OCI-LY7 (cell line): Measurements from ENCODE around the gene TEX9. TPM values are rescaled to one million over a fixed set of nuclear protein-coding genes. Genes with fewer than 3 reads are reported as not detected.

ENCODE experiments used
- BruUV-seq: library from RNA; stranded (reverse); fragments of 400-500 nt; replicated peaks from 2 replicates; lab custom pipeline; 2021; lab: Mats Ljungman, UMichigan
- CTCF ChIA-PET: fragments of 300-600 bp; sonication (Branson Sonifier 250); formaldehyde crosslinking; loops from one replicate; lab custom pipeline; 2022; ENCODE audit warnings: antibody characterized with exemption; ENCODE audit not compliant: unreplicated experiment; lab: Charles Lee
- POLR2A ChIA-PET: fragments of 300-600 bp; sonication (Branson Sonifier 250); formaldehyde crosslinking; loops from one replicate; lab custom pipeline; 2022; ENCODE audit warnings: antibody characterized with exemption; lab: Charles Lee
- DNase-seq: peaks from one replicate; pipeline ENCODE4 v3.0.0-alpha.2; 2015; ENCODE audit warnings: low spot score
- H2AFZ ChIP-seq: fragments of 200-600 bp; sonication (generic), shearing (Covaris generic); 2 replicates; pipeline ENCODE4 v1.6.1; 2014; ENCODE audit warnings: mild to moderate bottlenecking, antibody characterized with exemption, low read length, moderate library complexity
- H3K27ac ChIP-seq: fragments of 200-600 bp; sonication (generic); 2 replicates; pipeline ENCODE4 v1.5.1; 2014; ENCODE audit warnings: mixed run types, low read depth, mild to moderate bottlenecking, moderate library complexity, low read length, inconsistent platforms; ENCODE audit not compliant: poor library complexity, severe bottlenecking
- H3K36me3 ChIP-seq: fragments of 200-600 bp; sonication (generic); 2 replicates; pipeline ENCODE4 v1.6.1; 2014; ENCODE audit warnings: mild to moderate bottlenecking, antibody characterized with exemption, low read length, moderate library complexity, mixed read lengths; ENCODE audit not compliant: insufficient read depth
- H3K4me1 ChIP-seq: fragments of 200-600 bp; sonication (generic); 2 replicates; pipeline ENCODE4 v1.5.1; 2014; ENCODE audit warnings: mild to moderate bottlenecking, low read length; ENCODE audit not compliant: insufficient read depth, poor library complexity, severe bottlenecking
- H3K4me2 ChIP-seq: fragments of 200-600 bp; sonication (generic); 2 replicates; pipeline ENCODE4 v1.6.1; 2014; ENCODE audit warnings: mild to moderate bottlenecking, low read length
- H3K4me3 ChIP-seq: fragments of 200-600 bp; sonication (generic); 2 replicates; pipeline ENCODE4 v1.5.1; 2014; ENCODE audit warnings: mild to moderate bottlenecking, low read depth, low read length; ENCODE audit not compliant: poor library complexity, severe bottlenecking
- H3K79me2 ChIP-seq: fragments of 200-600 bp; sonication (generic); 2 replicates; pipeline ENCODE4 v1.6.1; 2016; ENCODE audit warnings: low read depth, mild to moderate bottlenecking, low read length, moderate library complexity, mixed read lengths; ENCODE audit not compliant: insufficient read depth
- H3K9me2 ChIP-seq: fragments of 200-600 bp; sonication (generic); 2 replicates; pipeline ENCODE4 v1.6.1; 2016; ENCODE audit warnings: mild to moderate bottlenecking, low read length, mixed read lengths; ENCODE audit not compliant: insufficient read depth
- H3K9me3 ChIP-seq: fragments of 200-600 bp; sonication (generic); 2 replicates; pipeline ENCODE4 v1.6.1; 2014; ENCODE audit warnings: mild to moderate bottlenecking, mixed run types, low read length, mixed read lengths
- H4K20me1 ChIP-seq: fragments of 200-600 bp; sonication (generic); 2 replicates; pipeline ENCODE4 v1.6.1; 2014; ENCODE audit warnings: mild to moderate bottlenecking, antibody characterized with exemption, low read length, moderate library complexity, mixed read lengths; ENCODE audit not compliant: insufficient read depth
- CTCF ChIP-seq: fragments of 200-600 bp; sonication (generic); conservative IDR thresholded peaks from 2 replicates; pipeline ENCODE4 v1.5.1; 2014; ENCODE audit warnings: mild to moderate bottlenecking, antibody characterized with exemption, low read length, moderate library complexity, mixed read lengths
- EZH2phosphoT487 ChIP-seq: fragments of 200-600 bp; sonication (generic); IDR thresholded peaks from 2 replicates; pipeline ENCODE4 v1.6.1; 2018; ENCODE audit warnings: low read depth, borderline replicate concordance, mild to moderate bottlenecking, mixed run types, antibody characterized with exemption, low read length, moderate library complexity, mixed read lengths
- intact Hi-C: fragments of 100-400 bp; cut with micrococcal nuclease; formaldehyde crosslinking; loops from one replicate; pipeline ENCODE4 v1.10.0; 2022; ENCODE audit not compliant: unreplicated experiment
- total RNA-seq, 2 experiments: library from RNA; depleted of rRNA in 1 of 2; stranded (reverse); fragments of >200 nt in 1 of 2; shearing (Covaris generic) in 1 of 2; gene quantifications; 2 replicates each; pipeline ENCODE4 v1.2.3, GENCODE V29; 2014 to 2022

Gene TEX9
- total RNA-seq, 2 experiments from 2014 or later: 20.0 to 44.6 TPM

GRCh38 chr15:56349554-56349953, 15.7 kb upstream of the TEX9 start:
- H3K79me2 ChIP-seq: no peaks in the 10 kb centered on the region
- no peaks in the 10 kb centered on the region for H3K36me3 ChIP-seq
- H3K27ac ChIP-seq: no peak overlapping the region
- BruUV-seq: no TSS peak
- no peaks in the 10 kb centered on the region for H3K4me1 ChIP-seq
- DNase-seq: no peak
- H3K9me3 ChIP-seq: no peaks in the 10 kb centered on the region
- H3K9me2 ChIP-seq: no peaks in the 10 kb centered on the region; the same call in 1 of the 2 replicates
- H3K4me3 ChIP-seq: no peak overlapping the region
- no peak overlapping the region for H2AFZ ChIP-seq
- ChIA-PET POLR2A (interaction anchor here (0.7 kb wide), 1 partner anchor 17 kb away, joined by 3 read pairs; no protein-coding TSS in a partner anchor), CTCF (no interaction called here)
- intact Hi-C loops: no loop called here
- no peak overlapping the region for H3K4me2 ChIP-seq
- H4K20me1 ChIP-seq: no peaks in the 10 kb centered on the region
- TF ChIP-seq CTCF (no peak), EZH2phosphoT487 (no peak)

- Histone ChIP-seq H3K9me3 (no peaks in the 10 kb centered on the region), H4K20me1 (no peaks in the 10 kb centered on the region), H3K9me2 (no peaks in the 10 kb centered on the region; the same call in 1 of the 2 replicates), H3K4me3 (no peak overlapping the region), H3K4me1 (no peaks in the 10 kb centered on the region), H3K79me2 (no peaks in the 10 kb centered on the region), H3K27ac (no peak overlapping the region), H2AFZ (no peak overlapping the region), H3K4me2 (no peak overlapping the region), H3K36me3 (no peaks in the 10 kb centered on the region)
- ChIA-PET CTCF (no interaction called here), POLR2A (no interaction called here)
- intact Hi-C loops: no loop called here
- TF ChIP-seq CTCF: no peak
- TF ChIP-seq EZH2phosphoT487: no peak
- no TSS peak for BruUV-seq
- no peak for DNase-seq
Measured at GRCh38 chr15:56351353-56351752, 13.9 kb upstream of the TEX9 start.

- H3K9me3 ChIP-seq: no peaks in the 10 kb centered on the region
Measured at GRCh38 chr15:56351957-56352506, 13.2 kb upstream of the TEX9 start.

More at GRCh38 chr15:56351957-56352506, 13.2 kb upstream of the TEX9 start:
- no TSS peak for BruUV-seq
- Histone ChIP-seq H3K36me3 (no peaks in the 10 kb centered on the region), H3K4me1 (no peaks in the 10 kb centered on the region), H3K9me2 (no peaks in the 10 kb centered on the region; the same call in 1 of the 2 replicates), H3K79me2 (no peaks in the 10 kb centered on the region), H4K20me1 (no peaks in the 10 kb centered on the region), H3K4me2 (no peak overlapping the region), H3K27ac (no peak overlapping the region), H2AFZ (no peak overlapping the region), H3K4me3 (no peak overlapping the region)
- ChIA-PET CTCF (no interaction called here), POLR2A (no interaction called here)
- intact Hi-C loops: no loop called here
- no peak for DNase-seq
- no peak for TF ChIP-seq CTCF
- no peak for TF ChIP-seq EZH2phosphoT487
